GM23248 (cell line): ENCODE data around the gene TIGD3. TPM values are rescaled to one million over a fixed set of nuclear protein-coding genes. Genes with fewer than 3 reads are reported as not detected.

Experiments used
- DNase-seq: peaks from one replicate; pipeline ENCODE4 v3.0.0-alpha.2; 2015
- H2AFZ ChIP-seq: fragments of 200-600 bp; sonication (generic); 2 replicates; pipeline ENCODE4 v1.6.1; 2016; ENCODE audit warnings: antibody characterized with exemption
- H3F3A ChIP-seq: fragments of 200-600 bp; sonication (generic); 2 replicates; pipeline ENCODE4 v1.6.1; 2016; ENCODE audit warnings: mild to moderate bottlenecking, antibody characterized with exemption, mixed run types; ENCODE audit not compliant: insufficient read depth
- H3K27ac ChIP-seq: fragments of 200-600 bp; sonication (generic); 2 replicates; pipeline ENCODE4 v1.5.1; 2016; ENCODE audit warnings: mild to moderate bottlenecking
- H3K27me3 ChIP-seq: fragments of 200-600 bp; sonication (generic); replicated peaks from 2 replicates; pipeline ENCODE4 v1.6.1; 2016; ENCODE audit warnings: mild to moderate bottlenecking; ENCODE audit not compliant: insufficient read depth
- H3K36me3 ChIP-seq: fragments of 200-600 bp; sonication (generic); 2 replicates; pipeline ENCODE4 v1.6.1; 2016; ENCODE audit warnings: low read depth, mild to moderate bottlenecking
- H3K4me1 ChIP-seq: fragments of 200-600 bp; sonication (generic); 2 replicates; pipeline ENCODE4 v1.6.1; 2016; ENCODE audit warnings: mild to moderate bottlenecking; ENCODE audit not compliant: insufficient read depth
- H3K4me2 ChIP-seq: fragments of 200-600 bp; sonication (generic); one replicate; pipeline ENCODE4 v1.6.1; 2016; ENCODE audit warnings: mild to moderate bottlenecking; ENCODE audit not compliant: unreplicated experiment
- H3K4me3 ChIP-seq: fragments of 200-600 bp; sonication (generic); 2 replicates; pipeline ENCODE4 v1.5.1; 2016; ENCODE audit warnings: mild to moderate bottlenecking
- H3K79me2 ChIP-seq: fragments of 200-600 bp; sonication (generic); 2 replicates; pipeline ENCODE4 v1.6.1; 2016; ENCODE audit warnings: mild to moderate bottlenecking; ENCODE audit not compliant: insufficient read depth
- H3K9ac ChIP-seq: fragments of 200-600 bp; sonication (generic); 2 replicates; pipeline ENCODE4 v1.6.1; 2016; ENCODE audit warnings: mild to moderate bottlenecking
- H3K9me2 ChIP-seq: fragments of 200-600 bp; sonication (generic); 2 replicates; pipeline ENCODE4 v1.6.1; 2016; ENCODE audit warnings: mixed run types, mild to moderate bottlenecking, moderate library complexity; ENCODE audit not compliant: insufficient read depth
- H3K9me3 ChIP-seq: fragments of 200-600 bp; sonication (generic); one replicate; pipeline ENCODE4 v1.6.1; 2017; ENCODE audit warnings: low read depth
- H4K20me1 ChIP-seq: fragments of 200-600 bp; sonication (generic); 2 replicates; pipeline ENCODE4 v1.6.0; 2016; ENCODE audit not compliant: insufficient read depth
- EZH2 ChIP-seq: fragments of 200-600 bp; sonication (generic); IDR thresholded peaks from 2 replicates; pipeline ENCODE4 v1.6.1; 2018; ENCODE audit warnings: antibody characterized with exemption, mild to moderate bottlenecking; ENCODE audit not compliant: insufficient read depth, poor library complexity, severe bottlenecking
- EZH2phosphoT487 ChIP-seq: fragments of 200-600 bp; sonication (generic); IDR thresholded peaks from 2 replicates; pipeline ENCODE4 v1.6.1; 2018; ENCODE audit warnings: antibody characterized with exemption, moderate library complexity, mild to moderate bottlenecking, low read depth; ENCODE audit not compliant: insufficient read depth
- WGBS, 2 experiments: methylation state at CpG; one replicate each; pipeline ENCODE4 v1.1.6; 2015 to 2017; ENCODE audit warnings: low lambda C conversion rate in 2 of 2, low coverage in 1 of 2; ENCODE audit errors: missing lambda C conversion rate in 2 of 2; 5-methylcytosine and 5-hydroxymethylcytosine counted together
- in situ Hi-C: fragments of 300-500 bp; cut with MboI; formaldehyde crosslinking; loops from 2 replicates; pipeline ENCODE4 v1.15.0; 2020
- polyA plus RNA-seq: library from polyadenylated mRNA; unstranded; fragments of >200 nt; fragmentation: Nextera tagmentation; extraction: Ambion mirVana; gene quantifications from 2 replicates; pipeline ENCODE4 v1.2.1, GENCODE V29; 2016
- total RNA-seq: library from RNA; depleted of rRNA; stranded (reverse); fragments of >200 nt; shearing (Covaris generic); gene quantifications from 2 replicates; pipeline ENCODE4 v1.2.3, GENCODE V29; 2014

The TIGD3 gene
- total and polyA plus RNA-seq, 2 experiments from 2014 or later, result not detected

- in situ Hi-C loops, result no loop called here
- Histone ChIP-seq H3K9me2 (no peaks in the 10 kb centered on the region), H3K9ac (peak overlapping the region; percentile 92), H3K27me3 (no peaks in the 10 kb centered on the region), H3K36me3 (peaks cover 4% of the 10 kb centered on the region; the same call in 1 of the 2 replicates), H3K4me2 (peak overlapping the region; percentile 98), H3K9me3 (no peaks in the 10 kb centered on the region), H3K4me3 (no peak overlapping the region), H2AFZ (no peak overlapping the region), H3K27ac (peak overlapping the region; percentile 99), H3F3A (peaks cover 10% of the 10 kb centered on the region), H3K4me1 (peaks cover 50% of the 10 kb centered on the region), H4K20me1 (no peaks in the 10 kb centered on the region), H3K79me2 (peaks cover 96% of the 10 kb centered on the region)
- 91 to 94% methylated on average over 17 to 20 of the region's 20 CpGs for WGBS, 2 experiments
- DNase-seq, result peak; percentile 20
- TF ChIP-seq EZH2phosphoT487 (no peak), EZH2 (no peak)
These were observed 34.9 kb downstream of the TIGD3 start for GRCh38 chr11:65389294-65389980.

GRCh38 chr11:65390099-65390941, 35.8 kb downstream of the TIGD3 start:
- Histone ChIP-seq H3K9me2 (no peaks in the 10 kb centered on the region), H3K27ac (peak overlapping the region; percentile 69), H3F3A (peaks cover under 1% of the 10 kb centered on the region), H4K20me1 (no peaks in the 10 kb centered on the region), H3K79me2 (peaks cover 98% of the 10 kb centered on the region), H3K36me3 (peaks cover 4% of the 10 kb centered on the region; the same call in 1 of the 2 replicates), H3K27me3 (no peaks in the 10 kb centered on the region), H3K9ac (peak overlapping the region; percentile 92), H3K4me1 (peaks cover 49% of the 10 kb centered on the region), H3K9me3 (no peaks in the 10 kb centered on the region), H2AFZ (no peak overlapping the region), H3K4me3 (peak overlapping the region; percentile 57), H3K4me2 (peak overlapping the region; percentile 67)
- 19 to 28% methylated on average over 20 to 21 of the region's 21 CpGs for WGBS, 2 experiments
- in situ Hi-C loops, result no loop called here
- DNase-seq, result peak; percentile 62
- TF ChIP-seq EZH2 (no peak), EZH2phosphoT487 (no peak)

- TF ChIP-seq EZH2 (no peak), EZH2phosphoT487 (no peak)
- Histone ChIP-seq H2AFZ (no peak overlapping the region), H3K9ac (peak overlapping the region; percentile 92), H3K9me2 (no peaks in the 10 kb centered on the region), H3K4me3 (peak overlapping the region; percentile 57), H3K27me3 (no peaks in the 10 kb centered on the region), H4K20me1 (no peaks in the 10 kb centered on the region), H3F3A (no peaks in the 10 kb centered on the region; the same call in none of the 2 replicates), H3K27ac (peak overlapping the region; percentile 69), H3K4me1 (peaks cover 49% of the 10 kb centered on the region), H3K79me2 (peaks cover 98% of the 10 kb centered on the region), H3K36me3 (peaks cover 4% of the 10 kb centered on the region; the same call in 1 of the 2 replicates), H3K4me2 (peak overlapping the region; percentile 67), H3K9me3 (no peaks in the 10 kb centered on the region)
- peak; percentile 67 for DNase-seq
- 28% methylated on average over 9 of the region's 9 CpGs for WGBS, 2 experiments
- in situ Hi-C loops, result no loop called here
These were observed 36.4 kb downstream of the TIGD3 start for GRCh38 chr11:65390996-65391395.

- no peak overlapping the region for H2AFZ ChIP-seq
- H3K9ac ChIP-seq, result peak overlapping the region; percentile 92; the same call in 1 of the 2 replicates
- peaks cover 6% of the 10 kb centered on the region; the same call in 1 of the 2 replicates for H3K36me3 ChIP-seq
- H4K20me1 ChIP-seq, result no peaks in the 10 kb centered on the region
- H3F3A ChIP-seq, result no peaks in the 10 kb centered on the region; the same call in none of the 2 replicates
- H3K9me3 ChIP-seq, result no peaks in the 10 kb centered on the region
- in situ Hi-C loops, result no loop called here
- H3K79me2 ChIP-seq, result peaks cover 100% of the 10 kb centered on the region
- H3K4me1 ChIP-seq, result peaks cover 45% of the 10 kb centered on the region
- TF ChIP-seq EZH2 (no peak), EZH2phosphoT487 (no peak)
- no peak overlapping the region for H3K4me3 ChIP-seq
- no peak overlapping the region for H3K4me2 ChIP-seq
- no peak for DNase-seq
- WGBS, 2 experiments, result 83 to 87% methylated on average over 11 to 13 of the region's 13 CpGs
- no peaks in the 10 kb centered on the region for H3K9me2 ChIP-seq
- H3K27ac ChIP-seq, result no peak overlapping the region
- no peaks in the 10 kb centered on the region for H3K27me3 ChIP-seq
These were observed 37.8 kb downstream of the TIGD3 start for GRCh38 chr11:65392186-65392829.
